ENCODE results near the gene EGFR.

DNA sequence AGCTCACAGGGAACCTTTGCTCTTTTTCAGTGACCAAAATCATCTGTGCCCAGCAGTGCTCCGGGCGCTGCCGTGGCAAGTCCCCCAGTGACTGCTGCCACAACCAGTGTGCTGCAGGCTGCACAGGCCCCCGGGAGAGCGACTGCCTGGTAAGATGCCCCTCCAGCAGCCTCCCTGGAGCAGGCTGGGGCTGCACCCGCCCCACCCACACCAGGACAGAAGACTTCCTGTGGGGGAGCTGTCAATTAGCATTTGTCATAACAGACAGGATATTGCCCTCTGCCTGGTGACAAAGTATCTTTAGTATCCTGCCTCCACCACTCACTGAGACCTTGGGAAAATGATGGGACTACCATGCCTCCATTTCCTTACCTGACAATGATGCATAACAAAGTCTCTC, 133.7 kb downstream of the EGFR start:
- TF ChIP-seq CTCF (IDR thresholded peaks at IDR 0.05; ENCODE audit: poor library complexity, severe bottlenecking) = no peak
- TF ChIP-seq EZH2 (IDR thresholded peaks at IDR 0.05; ENCODE audit: borderline replicate concordance, insufficient read depth, low read length, poor library complexity, severe bottlenecking) = no peak
- no peak for TF ChIP-seq TAF1 (IDR thresholded peaks at IDR 0.05; ENCODE audit: low read depth)
- no peak for TF ChIP-seq MXI1 (conservative IDR thresholded peaks at IDR 0.05; ENCODE audit: poor library complexity, severe bottlenecking)
- TF ChIP-seq SMC3 (conservative IDR thresholded peaks at IDR 0.05; ENCODE audit: poor library complexity) = no peak
- no peak for TF ChIP-seq POLR2AphosphoS5 (IDR thresholded peaks at IDR 0.05)
- TF ChIP-seq, protein P1, sequence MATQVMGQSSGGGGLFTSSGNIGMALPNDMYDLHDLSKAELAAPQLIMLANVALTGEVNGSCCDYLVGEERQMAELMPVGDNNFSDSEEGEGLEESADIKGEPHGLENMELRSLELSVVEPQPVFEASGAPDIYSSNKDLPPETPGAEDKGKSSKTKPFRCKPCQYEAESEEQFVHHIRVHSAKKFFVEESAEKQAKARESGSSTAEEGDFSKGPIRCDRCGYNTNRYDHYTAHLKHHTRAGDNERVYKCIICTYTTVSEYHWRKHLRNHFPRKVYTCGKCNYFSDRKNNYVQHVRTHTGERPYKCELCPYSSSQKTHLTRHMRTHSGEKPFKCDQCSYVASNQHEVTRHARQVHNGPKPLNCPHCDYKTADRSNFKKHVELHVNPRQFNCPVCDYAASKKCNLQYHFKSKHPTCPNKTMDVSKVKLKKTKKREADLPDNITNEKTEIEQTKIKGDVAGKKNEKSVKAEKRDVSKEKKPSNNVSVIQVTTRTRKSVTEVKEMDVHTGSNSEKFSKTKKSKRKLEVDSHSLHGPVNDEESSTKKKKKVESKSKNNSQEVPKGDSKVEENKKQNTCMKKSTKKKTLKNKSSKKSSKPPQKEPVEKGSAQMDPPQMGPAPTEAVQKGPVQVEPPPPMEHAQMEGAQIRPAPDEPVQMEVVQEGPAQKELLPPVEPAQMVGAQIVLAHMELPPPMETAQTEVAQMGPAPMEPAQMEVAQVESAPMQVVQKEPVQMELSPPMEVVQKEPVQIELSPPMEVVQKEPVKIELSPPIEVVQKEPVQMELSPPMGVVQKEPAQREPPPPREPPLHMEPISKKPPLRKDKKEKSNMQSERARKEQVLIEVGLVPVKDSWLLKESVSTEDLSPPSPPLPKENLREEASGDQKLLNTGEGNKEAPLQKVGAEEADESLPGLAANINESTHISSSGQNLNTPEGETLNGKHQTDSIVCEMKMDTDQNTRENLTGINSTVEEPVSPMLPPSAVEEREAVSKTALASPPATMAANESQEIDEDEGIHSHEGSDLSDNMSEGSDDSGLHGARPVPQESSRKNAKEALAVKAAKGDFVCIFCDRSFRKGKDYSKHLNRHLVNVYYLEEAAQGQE (IDR thresholded peaks at IDR 0.05; ENCODE audit: borderline replicate concordance) = no peak
- no peak for TF ChIP-seq EP300 (conservative IDR thresholded peaks at IDR 0.05; ENCODE audit: poor library complexity, severe bottlenecking)

All from neural cell (in vitro differentiated cells).